Measurements from ENCODE around the gene HSD3B1.
"Not testable (repeated sequence)": the region's sequence is repeated elsewhere in the genome, so short reads cannot be mapped to it uniquely, and the experiment has no call there.

HSD3B1 gene

DNA sequence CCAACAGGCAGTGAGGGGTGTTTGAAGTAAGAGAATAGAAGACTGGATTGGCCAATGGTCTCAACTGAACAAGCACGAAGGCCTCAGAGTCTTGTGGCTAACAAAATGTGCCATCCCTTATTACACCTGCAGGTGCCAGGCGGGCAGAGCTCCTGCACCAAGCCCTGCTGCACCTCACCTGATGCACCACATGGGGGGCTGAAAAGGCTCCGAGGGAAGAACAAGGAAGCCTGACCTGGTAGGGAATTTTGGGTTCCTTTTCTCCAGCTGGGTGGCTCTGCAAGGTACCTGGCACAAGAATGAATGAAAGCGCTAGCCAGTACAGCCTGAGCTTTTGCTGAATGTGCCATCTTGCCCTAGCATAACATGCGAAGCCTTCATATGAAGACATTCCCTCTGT, 9.7 kb downstream of the HSD3B1 start:
- DNase-seq (ENCODE audit: low read depth): no peak
- H3K4me3 ChIP-seq (ENCODE audit: low read length): no peak overlapping the region
- TF ChIP-seq, protein P1, sequence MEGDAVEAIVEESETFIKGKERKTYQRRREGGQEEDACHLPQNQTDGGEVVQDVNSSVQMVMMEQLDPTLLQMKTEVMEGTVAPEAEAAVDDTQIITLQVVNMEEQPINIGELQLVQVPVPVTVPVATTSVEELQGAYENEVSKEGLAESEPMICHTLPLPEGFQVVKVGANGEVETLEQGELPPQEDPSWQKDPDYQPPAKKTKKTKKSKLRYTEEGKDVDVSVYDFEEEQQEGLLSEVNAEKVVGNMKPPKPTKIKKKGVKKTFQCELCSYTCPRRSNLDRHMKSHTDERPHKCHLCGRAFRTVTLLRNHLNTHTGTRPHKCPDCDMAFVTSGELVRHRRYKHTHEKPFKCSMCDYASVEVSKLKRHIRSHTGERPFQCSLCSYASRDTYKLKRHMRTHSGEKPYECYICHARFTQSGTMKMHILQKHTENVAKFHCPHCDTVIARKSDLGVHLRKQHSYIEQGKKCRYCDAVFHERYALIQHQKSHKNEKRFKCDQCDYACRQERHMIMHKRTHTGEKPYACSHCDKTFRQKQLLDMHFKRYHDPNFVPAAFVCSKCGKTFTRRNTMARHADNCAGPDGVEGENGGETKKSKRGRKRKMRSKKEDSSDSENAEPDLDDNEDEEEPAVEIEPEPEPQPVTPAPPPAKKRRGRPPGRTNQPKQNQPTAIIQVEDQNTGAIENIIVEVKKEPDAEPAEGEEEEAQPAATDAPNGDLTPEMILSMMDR (conservative IDR thresholded peaks at IDR 0.05; ENCODE audit: low read depth, low read length): no peak

DNA sequence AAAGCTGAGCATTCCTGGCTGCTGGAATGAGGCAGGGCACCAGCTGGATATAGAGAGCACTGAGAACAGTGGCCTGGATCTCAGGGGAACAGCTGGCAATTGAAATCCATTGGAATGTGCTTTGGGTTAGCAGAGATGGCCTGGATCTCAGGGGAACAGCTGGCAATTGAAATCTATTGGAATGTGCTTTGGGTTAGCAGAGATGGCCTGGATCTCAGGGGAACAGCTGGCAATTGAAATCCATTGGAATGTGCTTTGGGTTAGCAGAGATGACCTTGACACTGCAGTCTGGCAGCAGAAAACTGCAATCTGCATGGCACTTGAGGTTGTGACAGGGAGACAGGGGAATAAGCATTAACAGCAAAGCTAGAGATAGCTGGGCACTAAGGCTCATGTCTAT, 10.7 kb downstream of the HSD3B1 start:
- not testable (repeated sequence) for DNase-seq (ENCODE audit: low read depth); H3K4me3 ChIP-seq (ENCODE audit: low read length)

DNA sequence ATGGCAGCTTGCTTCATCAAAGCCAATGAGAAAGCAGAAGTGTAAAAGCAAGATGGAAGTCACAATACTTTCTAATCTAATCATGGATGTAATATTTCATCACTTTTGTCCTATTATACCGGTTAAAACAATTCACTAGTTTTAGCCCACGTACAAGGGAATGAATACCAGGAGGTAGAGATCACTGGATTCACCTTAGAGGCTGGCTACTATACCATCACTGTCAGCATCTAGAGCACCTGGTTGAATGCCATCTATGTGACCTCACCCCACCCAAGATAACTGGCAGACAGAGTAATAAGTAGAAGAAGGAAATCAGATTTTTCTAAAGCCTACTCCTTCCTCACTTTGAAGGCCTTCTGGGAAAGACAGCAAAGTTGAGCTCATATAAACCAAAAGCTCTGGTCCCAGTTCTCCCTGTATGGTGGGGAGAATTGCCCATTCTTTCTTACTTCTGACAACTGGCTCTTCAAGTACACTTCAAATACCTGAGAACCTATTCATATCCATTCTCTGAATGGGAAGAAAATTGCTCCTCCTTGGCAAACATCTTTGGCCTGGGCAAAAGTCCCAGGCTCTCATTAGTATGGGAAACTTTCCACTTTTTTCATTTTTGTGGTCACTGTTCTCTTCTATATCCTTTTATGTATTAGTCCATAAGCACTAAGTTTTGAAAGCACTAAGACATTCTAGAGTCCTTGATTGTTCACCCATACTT, 24.8 kb downstream of the HSD3B1 start:
- TF ChIP-seq, protein P1 (conservative IDR thresholded peaks at IDR 0.05; ENCODE audit: low read depth, low read length): no peak
- no peak overlapping the region for H3K4me3 ChIP-seq (ENCODE audit: low read length)
- DNase-seq (ENCODE audit: low read depth): no peak

DNA sequence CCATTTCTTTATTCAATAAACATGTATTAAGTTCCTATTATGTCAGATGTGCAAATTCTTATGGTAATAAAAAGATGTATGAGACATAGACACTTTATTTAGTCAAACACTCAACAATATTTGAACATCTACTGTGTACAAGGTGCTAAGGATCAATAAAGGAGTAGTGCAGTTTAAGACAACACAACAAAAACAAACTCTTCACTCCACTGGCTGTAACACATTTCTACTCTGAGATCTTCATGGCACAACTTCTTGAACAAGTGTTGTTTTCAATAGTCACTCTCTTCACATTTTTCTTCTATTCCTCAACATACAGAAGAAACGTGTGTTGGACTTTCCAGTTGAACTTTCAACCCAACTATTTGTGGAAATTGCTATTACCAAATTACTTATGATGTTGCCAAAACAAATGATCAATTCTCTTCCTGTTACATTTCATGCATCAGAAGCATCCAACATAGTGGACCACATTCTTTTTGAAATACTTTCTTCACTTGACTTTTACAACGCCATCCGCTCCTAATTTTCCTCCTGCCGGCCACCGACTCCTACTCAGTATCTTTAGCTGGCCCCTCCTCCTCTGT, 25.4 kb downstream of the HSD3B1 start:
- DNase-seq (ENCODE audit: low read depth): no peak
- no peak overlapping the region for H3K4me3 ChIP-seq (ENCODE audit: low read length)
- TF ChIP-seq, protein P1 (conservative IDR thresholded peaks at IDR 0.05; ENCODE audit: low read depth, low read length): no peak

DNA sequence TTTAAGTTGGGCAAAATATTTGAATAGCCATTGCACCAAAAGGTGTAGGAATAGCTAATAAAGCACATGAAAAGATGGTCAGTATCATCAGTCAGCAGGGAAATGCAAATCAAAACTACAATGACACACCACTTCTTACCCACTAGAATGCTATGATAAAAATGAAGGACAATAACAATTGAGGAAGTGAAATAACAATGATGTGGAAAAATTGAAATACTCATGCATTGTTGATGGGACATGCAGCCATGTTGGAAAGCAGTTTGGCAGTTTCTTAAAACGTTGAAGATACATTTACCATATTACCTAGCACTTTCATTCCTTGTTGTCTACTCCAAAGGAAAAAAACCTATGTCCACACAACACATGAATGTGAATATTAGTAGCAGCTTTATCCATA, 28.4 kb downstream of the HSD3B1 start:
- no peak overlapping the region for H3K4me3 ChIP-seq (ENCODE audit: low read length)
- TF ChIP-seq, protein P1 (conservative IDR thresholded peaks at IDR 0.05; ENCODE audit: low read depth, low read length): no peak
- no peak for DNase-seq (ENCODE audit: low read depth)

DNA sequence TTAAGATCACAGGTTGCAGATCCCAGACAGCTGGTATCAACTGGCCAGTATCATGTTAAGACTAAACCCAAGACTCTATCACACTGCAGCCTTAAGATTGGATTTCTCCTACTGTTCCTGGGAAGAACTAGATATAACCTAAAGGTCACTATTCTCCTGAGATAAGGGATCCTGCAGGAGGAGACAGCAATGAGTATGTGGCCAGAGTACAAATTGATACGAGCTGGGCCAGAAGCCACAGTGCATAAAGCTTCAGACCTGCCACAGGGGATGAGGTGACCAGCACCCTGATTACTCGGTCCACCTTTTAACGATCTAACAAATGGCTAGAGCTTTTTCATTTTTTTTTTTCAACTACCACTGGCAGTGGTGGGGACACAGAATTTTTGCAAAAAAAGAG, 31.0 kb downstream of the HSD3B1 start:
- H3K4me3 ChIP-seq (ENCODE audit: low read length): no peak overlapping the region
- no peak for DNase-seq (ENCODE audit: low read depth)
- TF ChIP-seq, protein P1 (conservative IDR thresholded peaks at IDR 0.05; ENCODE audit: low read depth, low read length): no peak

DNA sequence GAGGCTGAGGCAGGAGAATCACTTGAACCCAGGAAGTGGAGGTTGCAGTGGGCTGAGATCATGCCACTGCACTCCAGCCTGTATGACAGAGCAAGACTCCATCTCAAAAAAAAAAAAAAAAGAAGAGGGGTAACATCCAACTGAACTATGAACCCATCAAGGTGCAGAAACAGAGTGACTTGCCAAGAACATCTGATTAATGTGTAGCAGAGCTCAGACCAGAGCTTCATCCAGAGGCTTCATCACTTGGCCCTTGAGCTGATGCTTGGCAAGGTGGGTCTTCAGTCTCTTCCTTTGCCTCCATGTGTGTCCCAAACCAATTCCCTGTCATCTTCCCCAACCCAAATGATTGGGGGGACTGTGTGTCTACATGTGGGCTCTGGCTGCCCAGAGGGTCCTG, 32.6 kb downstream of the HSD3B1 start:
- TF ChIP-seq, protein P1 (conservative IDR thresholded peaks at IDR 0.05; ENCODE audit: low read depth, low read length): no peak
- no peak for DNase-seq (ENCODE audit: low read depth)
- H3K4me3 ChIP-seq (ENCODE audit: low read length): no peak overlapping the region
